NCI-H2227 (cell line): Measurements from ENCODE around the gene RNF222.
A peak's percentile ranks its signal among the peaks of the same experiment; 100 is the strongest.

Experiments used
- DNase-seq: peaks from one replicate; lab custom pipeline; 2025; ENCODE audit not compliant: unreplicated experiment; lab: John Stamatoyannopoulos, UW

Gene RNF222

DNA sequence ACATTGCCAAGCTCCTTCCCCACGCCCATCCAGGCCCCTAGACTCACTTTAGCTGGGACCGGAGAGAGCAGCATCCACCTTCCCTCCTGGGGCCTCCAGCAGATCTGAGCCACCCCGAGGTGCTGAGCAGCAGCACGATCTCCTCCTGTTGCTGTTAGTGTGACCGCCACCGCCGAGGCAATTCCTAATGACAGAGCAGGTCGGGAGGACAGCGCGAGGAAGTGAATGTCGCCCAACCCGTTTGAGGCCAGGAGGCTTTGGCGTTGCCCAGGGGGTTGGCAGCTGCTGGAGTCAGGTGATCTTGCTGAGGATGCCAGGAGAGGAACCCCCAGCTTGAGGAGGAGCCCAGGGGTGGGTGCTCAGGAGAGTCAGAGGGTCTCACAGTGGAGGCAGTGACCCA lies at the start of gene RNF222:
TSS of gene RNF222 (minus strand) at position 192 of the 400 bp plus-strand sequence. CDS start 4,366 bp downstream, outside the sequence.
- no peak for DNase-seq

GRCh38 chr17:8445536-8445935 lies 47.9 kb upstream of the RNF222 start:
- no peak for DNase-seq

GRCh38 chr17:8444494-8444893 lies 46.9 kb upstream of the RNF222 start:
- DNase-seq: no peak

DNA sequence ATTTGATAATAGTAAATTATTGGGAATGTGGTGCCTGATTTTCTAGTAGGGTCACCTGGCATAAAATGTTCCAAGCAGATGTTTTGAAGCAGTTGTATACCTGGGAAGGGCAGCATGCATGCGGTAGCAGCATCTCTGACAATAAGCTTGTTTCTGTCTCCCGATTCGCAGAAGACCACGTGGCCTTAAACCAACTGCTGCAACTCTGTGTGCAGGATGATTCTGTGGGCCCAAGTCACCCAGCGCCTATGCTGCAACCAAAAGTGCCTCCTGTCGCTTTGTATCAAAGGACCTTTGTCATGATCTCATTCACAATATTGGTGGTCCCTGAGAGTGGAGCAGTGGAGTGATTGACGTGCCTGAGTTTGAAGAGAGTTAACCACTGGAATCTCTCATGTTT lies 46.1 kb upstream of the RNF222 start:
- DNase-seq: no peak

- DNase-seq: no peak
These were observed 44.7 kb upstream of the RNF222 start for GRCh38 chr17:8442310-8442709.

DNA sequence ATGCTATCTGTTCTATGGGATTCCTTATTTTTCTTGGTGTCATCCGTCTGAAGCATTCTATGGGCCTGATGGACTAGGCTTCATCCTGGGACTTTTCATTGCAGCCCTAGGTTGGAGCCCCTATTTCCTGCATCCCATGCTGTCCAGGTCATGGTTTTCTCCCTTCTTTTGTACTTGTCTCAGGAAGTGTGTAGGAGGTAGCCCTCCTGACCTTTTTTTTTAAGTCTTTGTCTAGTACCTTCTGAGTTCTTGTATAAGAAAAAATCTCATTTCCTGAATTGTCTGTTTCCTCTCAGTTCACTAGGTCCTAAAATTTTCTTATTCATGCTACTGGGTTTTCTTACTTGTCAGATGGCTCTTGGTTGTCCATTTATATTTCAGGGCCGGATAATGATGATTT lies 44.1 kb upstream of the RNF222 start:
- no peak for DNase-seq

DNA sequence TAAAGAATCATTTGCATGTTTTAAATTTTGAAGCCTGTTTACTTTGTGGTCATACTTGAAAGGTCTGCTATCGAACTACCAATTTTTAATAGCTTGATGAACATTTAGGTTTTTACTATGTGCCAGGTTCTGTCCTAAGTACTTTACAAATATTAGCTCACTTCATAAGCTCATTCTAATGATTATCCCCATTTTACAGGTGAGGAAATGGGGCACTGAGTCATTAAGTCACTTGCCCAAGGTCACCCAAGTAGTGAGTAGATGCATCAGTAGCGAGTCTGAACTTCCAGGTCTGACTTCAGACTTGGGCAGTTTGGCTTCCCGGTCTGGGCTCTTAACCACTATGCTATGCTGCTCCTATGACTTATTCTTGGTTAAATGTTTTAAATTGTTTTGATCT lies 42.1 kb upstream of the RNF222 start:
- DNase-seq: no peak

- DNase-seq: no peak
These were observed 40.8 kb upstream of the RNF222 start for GRCh38 chr17:8438441-8438840.

- DNase-seq: no peak
These were observed 39.2 kb upstream of the RNF222 start for GRCh38 chr17:8436844-8437171.

DNA sequence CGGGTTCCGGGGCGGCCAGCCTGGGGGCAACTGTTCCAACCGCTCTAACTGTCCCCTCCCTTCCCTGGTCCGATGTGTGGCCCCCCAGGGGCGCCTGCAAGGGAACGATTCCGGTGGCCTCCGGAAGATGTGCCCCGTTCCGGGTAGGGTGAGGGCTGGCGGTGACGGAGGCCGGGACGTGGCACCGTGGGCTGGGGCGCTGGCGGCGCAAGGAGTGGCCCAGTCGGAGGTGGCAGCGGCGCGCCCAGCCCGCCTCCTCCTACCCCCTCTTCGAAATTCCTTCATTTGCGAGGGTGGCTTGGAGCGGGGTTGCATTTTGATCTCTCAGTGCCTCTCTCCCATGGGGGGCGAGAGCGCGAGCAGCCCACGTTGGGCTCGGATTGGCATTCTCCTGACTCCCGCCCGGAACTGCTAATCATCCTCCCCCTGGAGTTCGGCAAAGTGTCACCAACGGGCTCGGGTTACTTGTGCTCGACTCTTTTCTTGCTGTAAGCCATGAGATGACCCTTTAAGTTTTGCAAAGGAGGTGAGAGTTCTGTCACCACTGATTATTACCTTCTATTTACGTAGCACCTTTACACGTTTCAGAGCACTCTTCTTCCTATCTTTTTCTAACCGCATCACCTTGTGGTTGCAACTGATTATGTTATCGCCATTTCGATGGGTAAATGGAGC lies 38.7 kb upstream of the RNF222 start:
- peak; percentile 31 for DNase-seq

GRCh38 chr17:8435245-8436168 lies 37.9 kb upstream of the RNF222 start, which contains the start of gene NDEL1:
NDEL1 (plus strand) TSS chr17:8435884; CDS start chr17:8444272, 8,388 bp downstream.
- peak; percentile 96 for DNase-seq

DNA sequence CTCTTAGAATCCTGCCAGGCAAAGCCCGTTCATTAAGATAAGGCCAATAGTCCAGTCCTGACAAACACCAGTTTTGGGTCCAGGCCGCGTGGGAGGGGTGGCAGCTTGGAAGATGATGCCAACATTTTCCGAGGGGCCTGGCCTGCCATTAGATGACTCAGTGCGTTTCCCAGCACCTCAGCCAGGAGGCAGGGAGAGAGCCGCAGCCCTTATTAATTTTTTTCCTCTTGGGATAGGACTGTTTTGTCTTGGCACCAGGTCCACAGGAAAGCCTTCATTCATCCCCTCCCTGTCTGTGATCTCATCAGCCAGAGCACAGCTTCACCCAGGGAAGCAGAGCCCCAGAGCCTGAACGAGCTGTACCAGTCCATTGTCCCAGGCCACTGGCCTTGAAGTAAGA lies 33.3 kb upstream of the RNF222 start:
- no peak for DNase-seq

DNA sequence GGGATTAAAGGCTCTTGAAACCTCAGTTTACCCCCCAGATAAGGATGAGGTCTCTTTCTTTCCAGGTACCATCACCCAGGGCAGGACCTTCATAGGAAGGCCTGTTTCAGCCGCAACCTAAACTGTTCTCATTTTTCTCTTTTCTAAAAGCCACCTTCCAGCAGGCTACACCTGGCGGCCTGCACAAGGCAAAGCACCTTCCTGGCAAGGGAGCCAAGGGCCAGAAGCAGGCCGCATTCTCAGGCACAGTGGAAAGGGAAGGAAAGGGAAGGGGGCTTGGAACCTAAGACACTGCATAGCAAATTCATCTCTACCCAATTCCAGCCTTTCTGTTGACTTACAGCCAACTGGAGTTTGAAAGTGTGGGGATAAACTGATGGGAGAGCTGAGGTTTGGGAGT lies 29.2 kb upstream of the RNF222 start:
- no peak for DNase-seq

DNA sequence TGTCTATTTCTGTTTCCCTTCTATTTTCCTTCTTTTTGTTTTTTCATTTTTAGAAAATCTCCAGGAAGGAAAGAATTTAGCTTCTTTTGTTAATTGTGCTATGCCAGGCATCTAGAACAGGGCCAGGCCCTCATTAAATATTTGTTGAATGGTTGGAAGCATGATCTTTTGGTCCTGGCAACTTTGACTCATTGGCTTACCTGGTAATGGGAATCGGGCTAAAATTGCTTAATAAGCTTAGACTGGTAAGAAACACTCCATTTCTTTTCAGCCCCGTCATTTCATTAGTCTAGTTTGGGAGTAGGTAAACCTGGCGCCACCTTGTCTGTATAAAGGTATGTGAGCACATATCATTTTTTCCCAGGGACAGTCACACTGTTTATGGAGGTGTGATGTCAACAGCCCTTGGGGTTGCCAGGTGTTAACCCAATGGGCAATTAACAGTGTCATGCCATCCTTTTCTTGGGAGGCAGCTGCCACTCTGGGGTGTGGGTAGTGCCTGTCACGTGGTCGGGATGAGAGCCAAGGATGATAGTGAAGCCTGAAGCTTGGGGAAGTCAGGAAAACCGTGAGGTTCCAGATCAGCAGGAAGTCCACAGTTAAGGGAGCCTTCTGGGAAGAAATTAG lies 28.6 kb upstream of the RNF222 start:
- DNase-seq: no peak

DNA sequence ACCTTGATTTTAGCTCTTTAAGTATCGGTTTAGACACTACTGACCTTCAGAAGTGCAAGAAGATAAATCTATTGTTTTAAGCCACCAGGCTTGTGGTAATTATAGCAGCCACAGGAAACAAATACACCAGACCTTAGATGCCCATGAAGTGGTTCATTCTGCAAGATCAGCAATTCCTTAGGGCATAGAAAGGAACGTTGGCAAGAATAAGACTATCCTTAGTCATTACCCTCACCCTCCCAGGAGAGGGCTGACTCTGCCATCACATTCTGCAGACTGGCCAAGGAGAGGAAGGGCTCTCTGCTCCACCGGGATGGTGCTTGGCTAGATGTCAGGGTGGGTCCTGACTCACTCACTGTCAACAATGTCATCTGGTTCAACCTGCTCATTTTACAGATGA lies 23.9 kb upstream of the RNF222 start:
- no peak for DNase-seq

GRCh38 chr17:8420041-8420934 lies 22.7 kb upstream of the RNF222 start:
- no peak for DNase-seq

GRCh38 chr17:8419305-8419704 lies 21.7 kb upstream of the RNF222 start:
- no peak for DNase-seq

DNA sequence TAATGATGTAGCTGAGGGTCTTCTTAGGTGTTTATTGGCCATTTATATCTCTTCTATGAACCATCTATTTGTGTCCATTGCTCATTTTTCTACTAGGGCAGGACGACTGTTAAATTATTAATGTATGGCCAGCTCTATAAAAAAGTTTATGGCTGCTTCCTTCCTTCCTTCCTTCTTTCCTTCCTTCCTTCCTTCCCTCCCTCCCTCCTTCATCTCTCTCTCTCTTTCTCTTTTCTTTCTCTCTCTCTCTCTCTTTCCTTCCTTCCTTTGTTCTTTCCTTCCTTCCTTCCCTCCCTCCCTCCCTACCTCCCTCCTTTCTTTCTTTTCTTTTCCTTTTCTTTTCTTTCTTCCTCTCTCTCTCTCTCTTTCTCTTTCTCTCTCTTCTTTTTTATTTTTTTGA lies 20.8 kb upstream of the RNF222 start:
- no peak for DNase-seq

- DNase-seq: no peak
These were observed 20.2 kb upstream of the RNF222 start for GRCh38 chr17:8417806-8418205.

GRCh38 chr17:8413938-8414337 lies 16.3 kb upstream of the RNF222 start:
- no peak for DNase-seq

DNA sequence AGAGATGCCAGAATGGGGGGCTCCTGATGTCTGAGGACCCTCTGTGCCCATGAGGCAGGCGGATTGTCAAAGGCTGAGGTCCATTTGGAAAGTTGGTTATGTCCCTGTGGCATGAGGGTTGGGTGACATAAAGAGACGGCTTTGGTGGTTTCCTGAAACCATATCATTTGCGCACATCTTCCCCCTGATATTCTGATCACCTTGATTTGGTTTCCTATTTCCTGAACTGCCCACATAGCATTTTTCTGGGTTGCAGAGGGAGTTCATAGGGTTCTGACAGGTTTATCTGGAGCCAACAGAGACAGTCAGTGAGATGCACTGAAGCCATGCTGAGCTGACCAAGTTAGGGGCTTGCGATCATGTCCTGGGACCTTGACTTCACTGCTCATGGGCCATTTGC lies 15.7 kb upstream of the RNF222 start:
- no peak for DNase-seq
